Activated naive CD8-positive, alpha-beta T cell (primary cell): ENCODE measurements around the gene FBLIM1.

Experiments used
- H3K27ac Mint-ChIP-seq: one replicate; pipeline ENCODE4 v1.8.0; 2021; ENCODE audit warnings: mixed read lengths
- H3K27me3 Mint-ChIP-seq: one replicate; pipeline ENCODE4 v1.8.0; 2021; ENCODE audit warnings: mixed read lengths
- H3K36me3 Mint-ChIP-seq: one replicate; pipeline ENCODE4 v1.8.0; 2021; ENCODE audit warnings: mixed read lengths
- H3K4me1 Mint-ChIP-seq: one replicate; pipeline ENCODE4 v1.8.0; 2021; ENCODE audit warnings: low read depth, mixed read lengths
- H3K4me3 Mint-ChIP-seq: one replicate; pipeline ENCODE4 v1.8.0; 2021; ENCODE audit warnings: mild to moderate bottlenecking, mixed read lengths
- H3K9me3 Mint-ChIP-seq: one replicate; pipeline ENCODE4 v1.8.0; 2021; ENCODE audit warnings: low read depth, mixed read lengths

Gene FBLIM1

GRCh38 chr1:15758343-15758931 is at the start of gene FBLIM1:
FBLIM1 (plus strand) TSS chr1:15758795; CDS start chr1:15764984, 6,189 bp downstream.
- H3K36me3 Mint-ChIP-seq = no peaks in the 10 kb centered on the region
- H3K4me3 Mint-ChIP-seq = peak within 1 kb of the TSS; percentile 82
- peaks cover 20% of the 10 kb centered on the region for H3K27me3 Mint-ChIP-seq
- no peaks in the 10 kb centered on the region for H3K9me3 Mint-ChIP-seq
- H3K4me1 Mint-ChIP-seq = peaks cover 15% of the 10 kb centered on the region
- H3K27ac Mint-ChIP-seq = no peak within 1 kb of the TSS

GRCh38 chr1:15709226-15709625 is 49.4 kb upstream of the FBLIM1 start:
- H3K9me3 Mint-ChIP-seq = no peaks in the 10 kb centered on the region
- H3K36me3 Mint-ChIP-seq = peaks cover 2% of the 10 kb centered on the region
- H3K4me1 Mint-ChIP-seq = peaks cover 11% of the 10 kb centered on the region
- no peak overlapping the region for H3K4me3 Mint-ChIP-seq
- H3K27me3 Mint-ChIP-seq = no peaks in the 10 kb centered on the region
- H3K27ac Mint-ChIP-seq = no peak overlapping the region

GRCh38 chr1:15712168-15712567 is 46.4 kb upstream of the FBLIM1 start:
- Mint-ChIP-seq H3K27ac (no peak overlapping the region), H3K4me3 (no peak overlapping the region), H3K4me1 (peaks cover 11% of the 10 kb centered on the region), H3K27me3 (no peaks in the 10 kb centered on the region), H3K9me3 (no peaks in the 10 kb centered on the region), H3K36me3 (no peaks in the 10 kb centered on the region)

- Mint-ChIP-seq H3K27ac (no peak overlapping the region), H3K27me3 (no peaks in the 10 kb centered on the region), H3K36me3 (no peaks in the 10 kb centered on the region), H3K4me1 (peaks cover 10% of the 10 kb centered on the region), H3K9me3 (no peaks in the 10 kb centered on the region), H3K4me3 (no peak overlapping the region)
Measured at GRCh38 chr1:15714406-15715136, 44.0 kb upstream of the FBLIM1 start.

- Mint-ChIP-seq H3K27ac (no peak overlapping the region), H3K27me3 (no peaks in the 10 kb centered on the region), H3K4me3 (no peak overlapping the region), H3K9me3 (no peaks in the 10 kb centered on the region), H3K36me3 (no peaks in the 10 kb centered on the region), H3K4me1 (peaks cover 7% of the 10 kb centered on the region)
Measured at GRCh38 chr1:15717418-15718125, 41.0 kb upstream of the FBLIM1 start.

GRCh38 chr1:15718199-15718601 is 40.4 kb upstream of the FBLIM1 start:
- Mint-ChIP-seq H3K27me3 (no peaks in the 10 kb centered on the region), H3K4me1 (peaks cover 5% of the 10 kb centered on the region), H3K4me3 (no peak overlapping the region), H3K9me3 (no peaks in the 10 kb centered on the region), H3K36me3 (no peaks in the 10 kb centered on the region), H3K27ac (no peak overlapping the region)

GRCh38 chr1:15719381-15720120 is 39.0 kb upstream of the FBLIM1 start:
- no peak overlapping the region for H3K4me3 Mint-ChIP-seq
- no peak overlapping the region for H3K27ac Mint-ChIP-seq
- no peaks in the 10 kb centered on the region for H3K36me3 Mint-ChIP-seq
- H3K27me3 Mint-ChIP-seq = no peaks in the 10 kb centered on the region
- H3K9me3 Mint-ChIP-seq = no peaks in the 10 kb centered on the region
- H3K4me1 Mint-ChIP-seq = peaks cover under 1% of the 10 kb centered on the region

GRCh38 chr1:15720861-15721260 is 37.7 kb upstream of the FBLIM1 start:
- Mint-ChIP-seq H3K36me3 (no peaks in the 10 kb centered on the region), H3K4me1 (no peaks in the 10 kb centered on the region), H3K27me3 (no peaks in the 10 kb centered on the region), H3K4me3 (no peak overlapping the region), H3K9me3 (no peaks in the 10 kb centered on the region), H3K27ac (no peak overlapping the region)

GRCh38 chr1:15722411-15722810 is 36.2 kb upstream of the FBLIM1 start:
- Mint-ChIP-seq H3K4me3 (no peak overlapping the region), H3K4me1 (no peaks in the 10 kb centered on the region), H3K27ac (no peak overlapping the region), H3K9me3 (no peaks in the 10 kb centered on the region), H3K36me3 (no peaks in the 10 kb centered on the region), H3K27me3 (no peaks in the 10 kb centered on the region)

GRCh38 chr1:15722836-15723532 is 35.6 kb upstream of the FBLIM1 start:
- no peaks in the 10 kb centered on the region for H3K27me3 Mint-ChIP-seq
- no peaks in the 10 kb centered on the region for H3K36me3 Mint-ChIP-seq
- H3K27ac Mint-ChIP-seq = no peak overlapping the region

GRCh38 chr1:15723631-15724246 is 34.9 kb upstream of the FBLIM1 start:
- Mint-ChIP-seq H3K4me1 (no peaks in the 10 kb centered on the region), H3K27ac (no peak overlapping the region), H3K9me3 (no peaks in the 10 kb centered on the region), H3K36me3 (no peaks in the 10 kb centered on the region), H3K4me3 (no peak overlapping the region), H3K27me3 (no peaks in the 10 kb centered on the region)

More at GRCh38 chr1:15722836-15723532, 35.6 kb upstream of the FBLIM1 start:
- no peaks in the 10 kb centered on the region for H3K9me3 Mint-ChIP-seq
- no peak overlapping the region for H3K4me3 Mint-ChIP-seq
- no peaks in the 10 kb centered on the region for H3K4me1 Mint-ChIP-seq

- H3K4me1 Mint-ChIP-seq = no peaks in the 10 kb centered on the region
- H3K4me3 Mint-ChIP-seq = no peak overlapping the region
- no peaks in the 10 kb centered on the region for H3K27me3 Mint-ChIP-seq
- H3K27ac Mint-ChIP-seq = no peak overlapping the region
- no peaks in the 10 kb centered on the region for H3K9me3 Mint-ChIP-seq
- no peaks in the 10 kb centered on the region for H3K36me3 Mint-ChIP-seq
Measured at GRCh38 chr1:15724949-15725880, 33.4 kb upstream of the FBLIM1 start.

- no peaks in the 10 kb centered on the region for H3K27me3 Mint-ChIP-seq
- H3K9me3 Mint-ChIP-seq = no peaks in the 10 kb centered on the region
- no peak overlapping the region for H3K4me3 Mint-ChIP-seq
- no peaks in the 10 kb centered on the region for H3K4me1 Mint-ChIP-seq
- H3K36me3 Mint-ChIP-seq = no peaks in the 10 kb centered on the region
- no peak overlapping the region for H3K27ac Mint-ChIP-seq
Measured at GRCh38 chr1:15726508-15726907, 32.1 kb upstream of the FBLIM1 start.
